ENCODE results near the gene ZNF536. TPM values are rescaled to one million over a fixed set of nuclear protein-coding genes. Genes with fewer than 3 reads are reported as not detected.

ZNF536 gene
- total and polyA plus RNA-seq, 2 of the 13 experiments (the other 11 are each of a cell fraction or from before 2014, with no cell fraction given): not detected

GRCh38 chr19:30556230-30556711 lies 184.1 kb downstream of the ZNF536 start:
- Histone ChIP-seq H3K4me1 (ENCODE audit: insufficient read depth, low read length) (no peaks in the 10 kb centered on the region), H3K9me3 (ENCODE audit: low read length) (no peaks in the 10 kb centered on the region), H3K36me3 (replicated peaks in 1 of 2; ENCODE audit: control insufficient read depth in 1 of 2, insufficient read depth in 2 of 2, low read length in 2 of 2) (no peaks in the 10 kb centered on the region), H2AFZ (ENCODE audit: low read length) (no peak overlapping the region), H3K4me3 (replicated peaks in 1 of 3; ENCODE audit: insufficient read depth in 1 of 3, low read depth in 2 of 3, low read length in 3 of 3) (no peak overlapping the region), H4K20me1 (ENCODE audit: insufficient read depth, low read length) (no peaks in the 10 kb centered on the region), H3K4me2 (ENCODE audit: low read depth, low read length) (no peak overlapping the region), H3K27me3 (ENCODE audit: control insufficient read depth in 1 of 2, insufficient read depth in 2 of 2, low read length in 2 of 2) (no peaks in the 10 kb centered on the region; a peak in 2 of 5 replicates), H3K79me2 (ENCODE audit: insufficient read depth, low read length) (no peaks in the 10 kb centered on the region), H3K9ac (ENCODE audit: insufficient read depth, low read depth, low read length) (no peak overlapping the region), H3K27ac (ENCODE audit: extremely low read length, insufficient read depth, low read length) (no peak overlapping the region)
- intact Hi-C loops (cut with micrococcal nuclease; ENCODE audit: unreplicated experiment) (no loop called here), in situ Hi-C loops (cut with HindIII; ENCODE audit: extremely low pct_ligation_motif_present, low pct_unique_long_range_greater_than_20kb) (no loop called here)
- ChIA-PET POLR2A (no interaction called here), CTCF (ENCODE audit: low intra/inter-chr PET ratio, low total read pairs) (no interaction called here)
- DNase-seq (ENCODE audit: low spot score) (no peak), ATAC-seq (no peak; the same call in 2 of the 3 replicates), FAIRE-seq (no peak)
- no TSS peak for BruUV-seq (replicated peaks)
- under 1% methylated on average over 6 of the region's 6 CpGs for WGBS (ENCODE audit: low lambda C conversion rate)
- TF ChIP-seq PBX2 (CRISPR knock-in tag; IDR thresholded peaks at IDR 0.05): no peak
- no peak for TF ChIP-seq GMEB2 (CRISPR knock-in tag; IDR thresholded peaks at IDR 0.05; ENCODE audit: low read depth)
- TF ChIP-seq ZFP62 (CRISPR knock-in tag; IDR thresholded peaks at IDR 0.05): no peak
- TF ChIP-seq MTA3 (CRISPR knock-in tag; IDR thresholded peaks at IDR 0.05): no peak
- TF ChIP-seq KDM5B (CRISPR knock-in tag; IDR thresholded peaks at IDR 0.05; ENCODE audit: borderline replicate concordance): no peak
- no peak for TF ChIP-seq ZNF7 (CRISPR knock-in tag; IDR thresholded peaks at IDR 0.05)
- TF ChIP-seq ZMAT5 (CRISPR knock-in tag; IDR thresholded peaks at IDR 0.05; ENCODE audit: borderline replicate concordance, low read depth): no peak
- TF ChIP-seq SYNCRIP (IDR thresholded peaks at IDR 0.05; ENCODE audit: insufficient read depth, low read depth, low read length): no peak
- no peak for TF ChIP-seq ZNF552 (CRISPR knock-in tag; IDR thresholded peaks at IDR 0.05; ENCODE audit: borderline replicate concordance)
- TF ChIP-seq TEAD3 (CRISPR knock-in tag; optimal IDR thresholded peaks at IDR 0.05; ENCODE audit: borderline replicate concordance): no peak
- no peak for TF ChIP-seq ZNF256 (CRISPR knock-in tag; conservative IDR thresholded peaks at IDR 0.05)
- no peak for TF ChIP-seq ZXDC (CRISPR knock-in tag; IDR thresholded peaks at IDR 0.05)
- no peak for TF ChIP-seq PHF21A (CRISPR knock-in tag; IDR thresholded peaks at IDR 0.05)
- TF ChIP-seq TAF1 (CRISPR knock-in tag; IDR thresholded peaks at IDR 0.05): no peak
- no peak for TF ChIP-seq CCDC6 (CRISPR knock-in tag; IDR thresholded peaks at IDR 0.05)
